GM12878 (cell line): ENCODE data around the gene RCN2. TPM values are rescaled to one million over a fixed set of nuclear protein-coding genes. Genes with fewer than 3 reads are reported as not detected.

ENCODE experiments used
- ASH2L ChIP-seq: fragments of 300-600, 200-600 bp; sonication (generic); IDR thresholded peaks from 2 replicates; pipeline ENCODE4 v1.6.1; 2017; ENCODE audit warnings: low read depth, mild to moderate bottlenecking, borderline replicate concordance
- CBX5 ChIP-seq: sonication (generic); IDR thresholded peaks from 2 replicates; pipeline ENCODE4 v1.6.1; 2016; ENCODE audit warnings: low read depth, moderate library complexity, mild to moderate bottlenecking, inconsistent platforms
- FOXK2 ChIP-seq: fragments of 450-650 bp; IDR thresholded peaks from 2 replicates; pipeline ENCODE4 v1.6.1; 2017; ENCODE audit warnings: mild to moderate bottlenecking, moderate library complexity
- GATAD2B ChIP-seq: fragments of 450-650 bp; conservative IDR thresholded peaks from 2 replicates; pipeline ENCODE4 v1.6.1; 2017; ENCODE audit warnings: low read depth, mild to moderate bottlenecking, moderate library complexity
- HDAC6 ChIP-seq: fragments of 200-600 bp; sonication (generic); IDR thresholded peaks from one replicate; pipeline ENCODE4 v1.8.0; 2017; ENCODE audit warnings: antibody characterized with exemption; ENCODE audit not compliant: unreplicated experiment
- IRF4 ChIP-seq: IDR thresholded peaks from 2 replicates; pipeline ENCODE4 v1.6.1; 2011; ENCODE audit warnings: low read depth, low read length
- MEF2B ChIP-seq: fragments of 450-650 bp; IDR thresholded peaks from 2 replicates; pipeline ENCODE4 v1.6.1; 2018; ENCODE audit warnings: mild to moderate bottlenecking, moderate library complexity; ENCODE audit not compliant: partially characterized antibody, poor library complexity, severe bottlenecking
- NFXL1 ChIP-seq: fragments of 450-650 bp; IDR thresholded peaks from 2 replicates; pipeline ENCODE4 v1.6.1; 2017; ENCODE audit warnings: antibody characterized with exemption, mild to moderate bottlenecking, borderline replicate concordance
- NFYA ChIP-seq: IDR thresholded peaks from 2 replicates; pipeline ENCODE4 v1.6.1; 2011; ENCODE audit warnings: low read depth, mild to moderate bottlenecking, low read length, improper control_type of control experiment, borderline replicate concordance
- POLR2AphosphoS5 ChIP-seq: IDR thresholded peaks from 2 replicates; pipeline ENCODE4 v1.6.1; 2011; ENCODE audit warnings: mild to moderate bottlenecking, low read length, inconsistent platforms
- RELA ChIP-seq: fragments of 450-650 bp; IDR thresholded peaks from 2 replicates; pipeline ENCODE4 v1.8.0; 2014; ENCODE audit warnings: borderline replicate concordance; ENCODE audit not compliant: partially characterized antibody
- SKIL ChIP-seq: fragments of 450-650 bp; IDR thresholded peaks from 2 replicates; pipeline ENCODE4 v1.6.1; 2017; ENCODE audit warnings: mild to moderate bottlenecking, low read depth, inconsistent platforms; ENCODE audit not compliant: poor library complexity, severe bottlenecking
- STAT1 ChIP-seq: fragments of 450-650 bp; conservative IDR thresholded peaks from 2 replicates; pipeline ENCODE4 v1.6.1; 2014; ENCODE audit warnings: antibody characterized with exemption, mild to moderate bottlenecking
- TCF12 ChIP-seq: IDR thresholded peaks from 2 replicates; pipeline ENCODE4 v1.6.1; 2011; ENCODE audit warnings: low read depth, mild to moderate bottlenecking, low read length
- ZBED1 ChIP-seq: IDR thresholded peaks from 2 replicates; pipeline ENCODE4 v1.6.1; 2016; ENCODE audit warnings: borderline replicate concordance
- ZNF274 ChIP-seq: IDR thresholded peaks from one replicate; pipeline ENCODE4 v1.8.0; 2011; ENCODE audit not compliant: insufficient read length, insufficient read depth
- ZNF384 ChIP-seq: IDR thresholded peaks from 2 replicates; pipeline ENCODE4 v1.6.1; 2012; ENCODE audit warnings: low read depth, mild to moderate bottlenecking, low read length, improper control_type of control experiment, borderline replicate concordance
- ZSCAN29 ChIP-seq: fragments of 450-650 bp; IDR thresholded peaks from 2 replicates; pipeline ENCODE4 v1.6.1; 2017; ENCODE audit warnings: mild to moderate bottlenecking, moderate library complexity
- polyA plus RNA-seq, 11 experiments: library from polyadenylated mRNA; depleted of rRNA in 4 of 11; unstranded in 6 of 11; stranded (reverse) in 5 of 11; fragments of >200 nt; fragmentation: Nextera tagmentation in 4 of 11; fragmentation: Illumina TruSeq in 1 of 11; extraction: Ambion mirVana in 4 of 11; extraction: Trizol in 1 of 11; gene quantifications; 1 replicate in 1 of 11; 2 replicates in 10 of 11; pipeline versions ENCODE4 v1.2.1 to v1.2.3, GENCODE V29; 2011 to 2016; ENCODE audit warnings: inconsistent platforms in 2 of 11, missing spikeins in 2 of 11, low read depth in 1 of 11
- total RNA-seq, 4 experiments: library from RNA; depleted of rRNA in 3 of 4; stranded (reverse); fragments of >200 nt in 3 of 4; fragmentation: Illumina TruSeq in 1 of 4; extraction: Trizol in 1 of 4; gene quantifications; 2 replicates each; pipeline versions ENCODE4 v1.2.1 to v1.2.3, GENCODE V29; 2013 to 2021
- TF ChIP-seq, protein P1 (sequence below): fragments of 450-650 bp; IDR thresholded peaks from 2 replicates; pipeline ENCODE4 v1.6.1; 2017; ENCODE audit warnings: mild to moderate bottlenecking, moderate library complexity

The RCN2 gene
- total and polyA plus RNA-seq, 10 of the 15 experiments (the other 5 are each of a cell fraction or from before 2014, with no cell fraction given) = 4.9 to 41.0 (median 12.9) TPM

GRCh38 chr15:76931397-76932134, at the start of gene RCN2 (continued):
- TF ChIP-seq MEF2B (no peak), NFXL1 (peak; percentile 79), ZNF384 (no peak), GATAD2B (peak; percentile 89), FOXK2 (no peak), STAT1 (no peak), ZNF274 (no peak), ASH2L (no peak), CBX5 (no peak), ZSCAN29 (no peak), POLR2AphosphoS5 (peak; percentile 89), ZBED1 (no peak), TCF12 (no peak), HDAC6 (no peak), IRF4 (no peak), NFYA (peak; percentile 33; the same call in 1 of the 2 replicates), SKIL (no peak), RELA (no peak)
- TF ChIP-seq, protein P1, sequence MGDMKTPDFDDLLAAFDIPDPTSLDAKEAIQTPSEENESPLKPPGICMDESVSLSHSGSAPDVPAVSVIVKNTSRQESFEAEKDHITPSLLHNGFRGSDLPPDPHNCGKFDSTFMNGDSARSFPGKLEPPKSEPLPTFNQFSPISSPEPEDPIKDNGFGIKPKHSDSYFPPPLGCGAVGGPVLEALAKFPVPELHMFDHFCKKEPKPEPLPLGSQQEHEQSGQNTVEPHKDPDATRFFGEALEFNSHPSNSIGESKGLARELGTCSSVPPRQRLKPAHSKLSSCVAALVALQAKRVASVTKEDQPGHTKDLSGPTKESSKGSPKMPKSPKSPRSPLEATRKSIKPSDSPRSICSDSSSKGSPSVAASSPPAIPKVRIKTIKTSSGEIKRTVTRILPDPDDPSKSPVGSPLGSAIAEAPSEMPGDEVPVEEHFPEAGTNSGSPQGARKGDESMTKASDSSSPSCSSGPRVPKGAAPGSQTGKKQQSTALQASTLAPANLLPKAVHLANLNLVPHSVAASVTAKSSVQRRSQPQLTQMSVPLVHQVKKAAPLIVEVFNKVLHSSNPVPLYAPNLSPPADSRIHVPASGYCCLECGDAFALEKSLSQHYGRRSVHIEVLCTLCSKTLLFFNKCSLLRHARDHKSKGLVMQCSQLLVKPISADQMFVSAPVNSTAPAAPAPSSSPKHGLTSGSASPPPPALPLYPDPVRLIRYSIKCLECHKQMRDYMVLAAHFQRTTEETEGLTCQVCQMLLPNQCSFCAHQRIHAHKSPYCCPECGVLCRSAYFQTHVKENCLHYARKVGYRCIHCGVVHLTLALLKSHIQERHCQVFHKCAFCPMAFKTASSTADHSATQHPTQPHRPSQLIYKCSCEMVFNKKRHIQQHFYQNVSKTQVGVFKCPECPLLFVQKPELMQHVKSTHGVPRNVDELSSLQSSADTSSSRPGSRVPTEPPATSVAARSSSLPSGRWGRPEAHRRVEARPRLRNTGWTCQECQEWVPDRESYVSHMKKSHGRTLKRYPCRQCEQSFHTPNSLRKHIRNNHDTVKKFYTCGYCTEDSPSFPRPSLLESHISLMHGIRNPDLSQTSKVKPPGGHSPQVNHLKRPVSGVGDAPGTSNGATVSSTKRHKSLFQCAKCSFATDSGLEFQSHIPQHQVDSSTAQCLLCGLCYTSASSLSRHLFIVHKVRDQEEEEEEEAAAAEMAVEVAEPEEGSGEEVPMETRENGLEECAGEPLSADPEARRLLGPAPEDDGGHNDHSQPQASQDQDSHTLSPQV = no peak
